GM23338 (cell line): ENCODE data around the gene TTL. TPM values are rescaled to one million over a fixed set of nuclear protein-coding genes. Genes with fewer than 3 reads are reported as not detected.

Experiments
- ATAC-seq: fragments of 200-7000 bp; cut with Tn5 transposase; 3 replicates; pipeline ENCODE4 v1.9.1; 2020
- DNase-seq: peaks from one replicate; pipeline ENCODE4 v3.0.0-alpha.2; 2015; ENCODE audit warnings: low spot score
- H2AFZ ChIP-seq: fragments of 200-600 bp; sonication (generic); 2 replicates; pipeline ENCODE4 v1.8.0; 2016; ENCODE audit warnings: antibody characterized with exemption, mild to moderate bottlenecking, moderate library complexity
- H3F3A ChIP-seq: fragments of 200-600 bp; sonication (generic); replicated peaks from 2 replicates; pipeline ENCODE4 v1.8.0; 2017; ENCODE audit warnings: antibody characterized with exemption, mixed run types, low read depth
- H3K27ac ChIP-seq: fragments of 200-600 bp; sonication (generic); 2 replicates; pipeline ENCODE4 v1.6.1; 2016; ENCODE audit warnings: low read depth
- H3K27me3 ChIP-seq: fragments of 200-600 bp; sonication (generic); 2 replicates; pipeline ENCODE4 v1.8.0; 2016; ENCODE audit warnings: mild to moderate bottlenecking, mixed run types, moderate library complexity; ENCODE audit not compliant: insufficient read depth
- H3K36me3 ChIP-seq: fragments of 200-600 bp; sonication (generic); 2 replicates; pipeline ENCODE4 v1.8.0; 2016; ENCODE audit warnings: mild to moderate bottlenecking; ENCODE audit not compliant: insufficient read depth
- H3K4me1 ChIP-seq: fragments of 200-600 bp; sonication (generic); 2 replicates; pipeline ENCODE4 v1.8.0; 2016; ENCODE audit warnings: mild to moderate bottlenecking, moderate library complexity; ENCODE audit not compliant: insufficient read depth
- H3K4me2 ChIP-seq: fragments of 200-600 bp; sonication (generic); 2 replicates; pipeline ENCODE4 v1.7.1; 2017; ENCODE audit warnings: mixed run types
- H3K4me3 ChIP-seq: fragments of 200-600 bp; sonication (generic); 2 replicates; pipeline ENCODE4 v1.6.1; 2016; ENCODE audit warnings: mixed run types
- H3K79me2 ChIP-seq: fragments of 200-600 bp; sonication (generic); replicated peaks from 2 replicates; pipeline ENCODE4 v1.8.0; 2017; ENCODE audit warnings: mild to moderate bottlenecking; ENCODE audit not compliant: insufficient read depth
- H3K9me2 ChIP-seq: fragments of 200-600 bp; sonication (generic); 2 replicates; pipeline ENCODE4 v1.8.0; 2017; ENCODE audit not compliant: insufficient read depth
- H4K20me1 ChIP-seq: fragments of 200-600 bp; sonication (generic); replicated peaks from 2 replicates; pipeline ENCODE4 v1.8.0; 2017; ENCODE audit warnings: mild to moderate bottlenecking; ENCODE audit not compliant: insufficient read depth
- H3K27ac Mint-ChIP-seq: 2 replicates; pipeline ENCODE4 v1.8.0; 2020; ENCODE audit warnings: inconsistent platforms, mild to moderate bottlenecking, moderate library complexity, mixed read lengths
- H3K27me3 Mint-ChIP-seq: 3 replicates; pipeline ENCODE4 v1.8.0; 2022; ENCODE audit warnings: low read depth, mild to moderate bottlenecking, moderate library complexity, mixed read lengths, inconsistent platforms; ENCODE audit not compliant: insufficient read depth, poor library complexity
- H3K36me3 Mint-ChIP-seq: 3 replicates; pipeline ENCODE4 v1.8.0; 2021; ENCODE audit warnings: low read depth, mild to moderate bottlenecking, inconsistent platforms, moderate library complexity, mixed read lengths
- H3K4me1 Mint-ChIP-seq: 3 replicates; pipeline ENCODE4 v1.8.0; 2020; ENCODE audit warnings: mild to moderate bottlenecking, inconsistent platforms, mixed read lengths
- H3K4me3 Mint-ChIP-seq: 3 replicates; pipeline ENCODE4 v1.8.0; 2021; ENCODE audit warnings: moderate library complexity, mild to moderate bottlenecking, inconsistent platforms, mixed read lengths
- H3K9me3 Mint-ChIP-seq: 3 replicates; pipeline ENCODE4 v1.8.0; 2020; ENCODE audit warnings: moderate library complexity, mild to moderate bottlenecking, inconsistent platforms, mixed read lengths
- CREB1 ChIP-seq: fragments of 250-450 bp; sonication (Bioruptor Pico); IDR thresholded peaks from 2 replicates; pipeline ENCODE4 v1.5.0; 2020; ENCODE audit warnings: low read depth, mild to moderate bottlenecking, moderate library complexity
- ETS1 ChIP-seq: IDR thresholded peaks from 2 replicates; pipeline ENCODE4 v1.6.1; 2016; ENCODE audit warnings: antibody characterized with exemption
- EZH2phosphoT487 ChIP-seq: fragments of 200-600 bp; sonication (generic); IDR thresholded peaks from one replicate; pipeline ENCODE4 v1.8.1; 2018; ENCODE audit warnings: antibody characterized with exemption; ENCODE audit not compliant: unreplicated experiment
- JUNB ChIP-seq: IDR thresholded peaks from one replicate; pipeline ENCODE4 v1.6.1; 2016; ENCODE audit warnings: antibody characterized with exemption; ENCODE audit not compliant: unreplicated experiment
- NANOG ChIP-seq: IDR thresholded peaks from 2 replicates; pipeline ENCODE4 v1.6.1; 2016; ENCODE audit warnings: antibody characterized with exemption, borderline replicate concordance
- POLR2AphosphoS5 ChIP-seq: IDR thresholded peaks from 2 replicates; pipeline ENCODE4 v1.6.1; 2016; ENCODE audit warnings: antibody characterized with exemption, low read depth
- ZNF114 ChIP-seq: fragments of 250-450 bp; sonication (Bioruptor Pico); IDR thresholded peaks from 2 replicates; pipeline ENCODE4 v1.5.0; 2020; ENCODE audit warnings: mild to moderate bottlenecking, moderate library complexity
- ZNF331 ChIP-seq: fragments of 250-450 bp; sonication (Bioruptor Pico); IDR thresholded peaks from 2 replicates; pipeline ENCODE4 v1.5.0; 2020; ENCODE audit warnings: low read depth, mild to moderate bottlenecking, moderate library complexity
- ZNF462 ChIP-seq: fragments of 250-450 bp; sonication (Bioruptor Pico); IDR thresholded peaks from 2 replicates; pipeline ENCODE4 v1.5.0; 2020; ENCODE audit warnings: mild to moderate bottlenecking, moderate library complexity
- polyA plus RNA-seq: library from polyadenylated mRNA; unstranded; fragments of >200 nt; fragmentation: Nextera tagmentation; extraction: Ambion mirVana; gene quantifications from 2 replicates; pipeline ENCODE4 v1.2.1, GENCODE V29; 2016
- total RNA-seq: library from RNA; depleted of rRNA; stranded (reverse); fragments of >200 nt; shearing (Covaris generic); gene quantifications from 2 replicates; pipeline ENCODE4 v1.2.3, GENCODE V29; 2014
- TF ChIP-seq, protein P1 (sequence below), 2 experiments: fragments of 200-600 bp in 1 of 2; sonication (generic) in 1 of 2; conservative IDR thresholded peaks; 2 replicates each; pipeline versions ENCODE4 v1.5.1 to v1.6.1; 2016 to 2017; ENCODE audit warnings: antibody characterized with exemption in 2 of 2, low read depth in 2 of 2, mild to moderate bottlenecking in 2 of 2, moderate library complexity in 1 of 2

Gene TTL
- total and polyA plus RNA-seq, 2 experiments from 2014 or later, result 10.1 to 34.6 TPM

DNA sequence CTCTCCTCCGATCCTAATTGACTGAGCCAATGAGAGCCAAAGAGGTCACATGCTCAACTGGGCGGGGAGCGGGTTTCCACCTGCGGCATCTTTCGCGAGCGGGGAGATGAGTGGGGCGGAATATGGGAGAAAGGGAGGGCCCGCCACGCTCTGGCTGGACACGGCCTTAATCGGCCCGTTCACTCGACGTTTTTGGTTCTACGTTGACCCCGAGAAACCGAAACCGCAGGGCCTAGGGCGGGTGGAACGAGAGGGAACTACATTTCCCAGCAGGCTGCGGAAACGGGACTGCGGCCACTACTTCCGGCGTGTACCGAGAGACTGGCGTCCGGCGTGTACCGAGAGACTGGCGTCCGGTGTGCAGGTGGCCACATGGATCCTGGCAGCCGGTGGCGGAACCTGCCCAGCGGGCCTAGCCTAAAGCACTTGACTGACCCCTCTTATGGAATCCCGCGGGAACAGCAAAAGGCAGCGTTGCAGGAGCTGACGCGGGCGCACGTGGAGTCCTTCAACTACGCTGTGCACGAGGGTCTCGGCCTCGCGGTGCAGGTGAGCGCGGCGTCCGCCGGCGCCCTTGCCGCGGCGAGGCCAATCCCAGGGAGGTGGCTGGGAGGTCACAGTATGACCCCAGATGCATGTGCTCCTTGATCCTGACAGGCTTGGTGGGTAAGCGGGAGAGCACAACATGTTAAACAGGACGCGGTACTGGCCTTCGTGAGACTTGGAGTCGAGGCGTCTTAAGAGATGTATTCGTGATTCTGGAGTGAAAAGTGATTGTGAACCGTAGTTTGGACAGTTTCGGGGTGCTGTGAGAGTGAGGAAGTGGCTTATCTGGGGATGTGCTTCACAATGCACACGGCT is 60.4 kb downstream of the TTL start, which contains the start of gene POLR1B:
TSS of gene POLR1B (plus strand) at position 343 of the 861 bp plus-strand sequence. CDS start at position 373, 30 bp downstream.
- peak within 1 kb of the TSS; percentile 91 for H3K4me3 ChIP-seq
- H3K4me1 ChIP-seq, result 0 out of 2 replicates have a peak, but pooled peaks cover 9% of the 10 kb centered on the region
- DNase-seq, result peak; percentile 95
- Mint-ChIP-seq H3K27me3 (peaks cover 2% of the 10 kb centered on the region), H3K4me1 (peaks cover 5% of the 10 kb centered on the region), H3K4me3 (no peak within 1 kb of the TSS), H3K36me3 (peaks cover 8% of the 10 kb centered on the region), H3K27ac (peak within 1 kb of the TSS; percentile 82), H3K9me3 (no peaks in the 10 kb centered on the region)
- peak within 1 kb of the TSS; percentile 95 for H3K4me2 ChIP-seq
- H3K9me2 ChIP-seq, result no peaks in the 10 kb centered on the region
- H3K27me3 ChIP-seq, result no peaks in the 10 kb centered on the region
- ATAC-seq, result peak; percentile 88
- peaks cover 14% of the 10 kb centered on the region; the same call in 1 of the 2 replicates for H3K36me3 ChIP-seq
- H2AFZ ChIP-seq, result peak within 1 kb of the TSS; percentile 97
- TF ChIP-seq NANOG (no peak), ZNF114 (no peak), ETS1 (peak; percentile 91), POLR2AphosphoS5 (peak; percentile 77), CREB1 (CRISPR knock-in tag) (peak; percentile 52)
- H3K27ac ChIP-seq, result peak within 1 kb of the TSS; percentile 97
- H3K79me2 ChIP-seq, result peaks cover 49% of the 10 kb centered on the region
- H4K20me1 ChIP-seq, result peaks cover 26% of the 10 kb centered on the region
- no peaks in the 10 kb centered on the region for H3F3A ChIP-seq

GRCh38 chr2:112542984-112543661 is 61.2 kb downstream of the TTL start:
- no peak overlapping the region for H3K4me3 Mint-ChIP-seq
- DNase-seq, result peak; percentile 27
- TF ChIP-seq ZNF331 (CRISPR knock-in tag), result no peak
- TF ChIP-seq POLR2AphosphoS5, result no peak
- TF ChIP-seq EZH2phosphoT487, result no peak
- TF ChIP-seq, protein P1, sequence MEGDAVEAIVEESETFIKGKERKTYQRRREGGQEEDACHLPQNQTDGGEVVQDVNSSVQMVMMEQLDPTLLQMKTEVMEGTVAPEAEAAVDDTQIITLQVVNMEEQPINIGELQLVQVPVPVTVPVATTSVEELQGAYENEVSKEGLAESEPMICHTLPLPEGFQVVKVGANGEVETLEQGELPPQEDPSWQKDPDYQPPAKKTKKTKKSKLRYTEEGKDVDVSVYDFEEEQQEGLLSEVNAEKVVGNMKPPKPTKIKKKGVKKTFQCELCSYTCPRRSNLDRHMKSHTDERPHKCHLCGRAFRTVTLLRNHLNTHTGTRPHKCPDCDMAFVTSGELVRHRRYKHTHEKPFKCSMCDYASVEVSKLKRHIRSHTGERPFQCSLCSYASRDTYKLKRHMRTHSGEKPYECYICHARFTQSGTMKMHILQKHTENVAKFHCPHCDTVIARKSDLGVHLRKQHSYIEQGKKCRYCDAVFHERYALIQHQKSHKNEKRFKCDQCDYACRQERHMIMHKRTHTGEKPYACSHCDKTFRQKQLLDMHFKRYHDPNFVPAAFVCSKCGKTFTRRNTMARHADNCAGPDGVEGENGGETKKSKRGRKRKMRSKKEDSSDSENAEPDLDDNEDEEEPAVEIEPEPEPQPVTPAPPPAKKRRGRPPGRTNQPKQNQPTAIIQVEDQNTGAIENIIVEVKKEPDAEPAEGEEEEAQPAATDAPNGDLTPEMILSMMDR (conservative IDR thresholded peaks at IDR 0.05; ENCODE audit: low read depth in 2 of 2), result peak in 1 of 2 experiments; percentile 16; a peak in 2 of 4 replicates
- no peak for TF ChIP-seq JUNB
- no peak for TF ChIP-seq ZNF462 (CRISPR knock-in tag)
- TF ChIP-seq ZNF114, result no peak

More at GRCh38 chr2:112542984-112543661, 61.2 kb downstream of the TTL start:
- peak overlapping the region; percentile 97 for H2AFZ ChIP-seq
- Mint-ChIP-seq H3K4me1 (peaks cover 5% of the 10 kb centered on the region), H3K36me3 (peaks cover 16% of the 10 kb centered on the region), H3K27ac (no peak overlapping the region), H3K9me3 (no peaks in the 10 kb centered on the region), H3K27me3 (peaks cover 2% of the 10 kb centered on the region)
- no peaks in the 10 kb centered on the region for H3K9me2 ChIP-seq
- H3K4me1 ChIP-seq, result 0 out of 2 replicates have a peak, but pooled peaks cover 9% of the 10 kb centered on the region
- H3K36me3 ChIP-seq, result peaks cover 22% of the 10 kb centered on the region; the same call in 1 of the 2 replicates
- peak overlapping the region; percentile 95 for H3K4me2 ChIP-seq
- peaks cover 29% of the 10 kb centered on the region for H4K20me1 ChIP-seq
- peak; percentile 6 for ATAC-seq
- H3K4me3 ChIP-seq, result peak overlapping the region; percentile 91
- H3F3A ChIP-seq, result no peaks in the 10 kb centered on the region
- H3K27ac ChIP-seq, result no peak overlapping the region
- peaks cover 57% of the 10 kb centered on the region for H3K79me2 ChIP-seq
- H3K27me3 ChIP-seq, result no peaks in the 10 kb centered on the region
